Keratinocyte (primary cell): ENCODE measurements around the gene WASHC4. TPM values are rescaled to one million over a fixed set of nuclear protein-coding genes. Genes with fewer than 3 reads are reported as not detected.

ENCODE experiments used
- DNase-seq: peaks from one replicate; pipeline ENCODE4 v3.0.0-alpha.2; 2011; ENCODE audit warnings: low read depth, missing footprints, low spot score
- FAIRE-seq: peaks from 2 replicates; lab custom pipeline; 2011; peaks lifted over from hg19 to GRCh38; lab: Jason Lieb, UNC
- H2AFZ ChIP-seq: 2 replicates; pipeline ENCODE4 v1.6.0; 2012; ENCODE audit warnings: low read length, control low read depth, inconsistent platforms; ENCODE audit not compliant: control insufficient read depth
- H3K27ac ChIP-seq: 2 replicates; pipeline ENCODE4 v1.5.1; 2011; ENCODE audit warnings: low read length; ENCODE audit not compliant: control insufficient read depth, insufficient read depth
- H3K27me3 ChIP-seq: 3 replicates; pipeline ENCODE4 v1.6.0; 2011; ENCODE audit warnings: low read length; ENCODE audit not compliant: control insufficient read depth, insufficient read depth; ENCODE audit errors: extremely low read depth
- H3K36me3 ChIP-seq, 2 experiments: 2 replicates in 1 of 2; 3 replicates in 1 of 2; pipeline ENCODE4 v1.5.1; 2011; ENCODE audit warnings: low read length in 2 of 2, mild to moderate bottlenecking in 1 of 2; ENCODE audit not compliant: control insufficient read depth in 2 of 2, insufficient read depth in 2 of 2; ENCODE audit errors: extremely low read depth in 1 of 2
- H3K4me1 ChIP-seq: 3 replicates; pipeline ENCODE4 v1.5.1; 2011; ENCODE audit warnings: low read length; ENCODE audit not compliant: control insufficient read depth, insufficient read depth; ENCODE audit errors: extremely low read depth
- H3K4me2 ChIP-seq: 3 replicates; pipeline ENCODE4 v1.6.0; 2011; ENCODE audit warnings: low read depth, low read length; ENCODE audit not compliant: control insufficient read depth, insufficient read depth; ENCODE audit errors: extremely low read depth
- H3K4me3 ChIP-seq, 3 experiments: fragments of 200-600 bp in 1 of 3; sonication (generic) in 1 of 3; 2 replicates in 2 of 3; 3 replicates in 1 of 3; pipeline ENCODE4 v1.5.1; 2011 to 2016; ENCODE audit warnings: low read length in 3 of 3, mild to moderate bottlenecking in 3 of 3, control low read depth in 2 of 3, inconsistent platforms in 1 of 3, low read depth in 1 of 3, mixed read lengths in 1 of 3, mixed run types in 1 of 3, moderate library complexity in 1 of 3; ENCODE audit not compliant: control insufficient read depth in 2 of 3, insufficient read depth in 2 of 3; ENCODE audit errors: extremely low read depth in 1 of 3
- H3K79me2 ChIP-seq: 2 replicates; pipeline ENCODE4 v1.6.0; 2012; ENCODE audit warnings: low read length; ENCODE audit not compliant: control insufficient read depth, insufficient read depth
- H3K9ac ChIP-seq: 3 replicates; pipeline ENCODE4 v1.6.0; 2011; ENCODE audit warnings: low read length; ENCODE audit not compliant: control insufficient read depth, insufficient read depth; ENCODE audit errors: extremely low read depth
- H3K9me1 ChIP-seq: 3 replicates; pipeline ENCODE4 v1.6.0; 2011; ENCODE audit warnings: low read length; ENCODE audit not compliant: control insufficient read depth, insufficient read depth; ENCODE audit errors: extremely low read depth
- H3K9me3 ChIP-seq: 2 replicates; pipeline ENCODE4 v1.5.1; 2012; ENCODE audit warnings: low read depth, low read length; ENCODE audit not compliant: control insufficient read depth
- H4K20me1 ChIP-seq: 3 replicates; pipeline ENCODE4 v1.6.0; 2011; ENCODE audit warnings: low read length; ENCODE audit not compliant: control insufficient read depth, insufficient read depth; ENCODE audit errors: extremely low read depth
- EZH2 ChIP-seq: IDR thresholded peaks from one replicate; pipeline ENCODE4 v1.6.1; 2012; ENCODE audit warnings: inconsistent platforms, mild to moderate bottlenecking, low read length, moderate library complexity
- dilution Hi-C: fragments of 300-500 bp; cut with MboI; formaldehyde crosslinking; loops from one replicate; pipeline ENCODE4 v1.7.0; 2020; ENCODE audit warnings: low sequenced_read_pairs; ENCODE audit not compliant: extremely low pct_ligation_motif_present
- polyA plus RNA-seq, 5 experiments: library from polyadenylated mRNA; depleted of rRNA in 3 of 5; stranded (reverse) in 3 of 5; stranded (forward) in 1 of 5; unstranded in 1 of 5; fragments of >200 nt; gene quantifications; 1 replicate in 1 of 5; 2 replicates in 3 of 5; 3 replicates in 1 of 5; pipeline versions ENCODE4 v1.2.1 to v1.2.3, GENCODE V29; 2011 to 2012; ENCODE audit warnings: missing spikeins in 2 of 5, low read depth in 1 of 5, low replicate concordance in 1 of 5
- TF ChIP-seq, protein P1 (sequence below), 3 experiments: IDR thresholded peaks in 1 of 3; conservative IDR thresholded peaks in 1 of 3; optimal IDR thresholded peaks in 1 of 3; 2 replicates in 2 of 3; 3 replicates in 1 of 3; pipeline versions ENCODE3 to v1.5.1; 2011; ENCODE audit warnings: low read length in 3 of 3, mild to moderate bottlenecking in 3 of 3, moderate library complexity in 2 of 3, control low read depth in 1 of 3, inconsistent platforms in 1 of 3; ENCODE audit not compliant: insufficient read depth in 2 of 3; ENCODE audit errors: extremely low read depth in 1 of 3

WASHC4 gene
- polyA plus RNA-seq, 1 donor (not counting 4 experiments of a cell fraction or from before 2014, with no cell fraction given) = 58.1 TPM

DNA sequence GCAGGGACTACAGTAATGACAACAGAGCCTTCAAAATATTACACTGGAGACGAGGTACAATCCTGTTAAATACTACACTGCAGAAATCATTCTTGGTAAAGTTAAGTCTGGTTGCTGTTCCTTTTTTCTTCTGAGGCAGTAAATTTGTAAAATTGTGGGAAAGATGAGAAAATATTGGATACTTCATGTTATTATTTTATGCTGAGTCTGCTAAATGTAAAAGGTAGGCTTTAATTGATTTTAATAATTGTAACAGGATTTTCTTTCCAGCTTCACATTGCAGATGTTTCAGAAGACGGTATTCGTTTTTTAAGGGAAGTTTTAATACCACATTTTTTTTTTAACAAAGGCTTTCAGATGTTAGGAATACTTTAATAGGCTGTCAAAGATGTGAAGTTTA, 62.6 kb downstream of the WASHC4 start:
- H3K4me2 ChIP-seq = no peak overlapping the region
- H3K4me1 ChIP-seq = no peaks in the 10 kb centered on the region
- dilution Hi-C loops = no loop called here
- H3K4me3 ChIP-seq = no peak overlapping the region
- no peaks in the 10 kb centered on the region for H3K79me2 ChIP-seq
- TF ChIP-seq, protein P1, sequence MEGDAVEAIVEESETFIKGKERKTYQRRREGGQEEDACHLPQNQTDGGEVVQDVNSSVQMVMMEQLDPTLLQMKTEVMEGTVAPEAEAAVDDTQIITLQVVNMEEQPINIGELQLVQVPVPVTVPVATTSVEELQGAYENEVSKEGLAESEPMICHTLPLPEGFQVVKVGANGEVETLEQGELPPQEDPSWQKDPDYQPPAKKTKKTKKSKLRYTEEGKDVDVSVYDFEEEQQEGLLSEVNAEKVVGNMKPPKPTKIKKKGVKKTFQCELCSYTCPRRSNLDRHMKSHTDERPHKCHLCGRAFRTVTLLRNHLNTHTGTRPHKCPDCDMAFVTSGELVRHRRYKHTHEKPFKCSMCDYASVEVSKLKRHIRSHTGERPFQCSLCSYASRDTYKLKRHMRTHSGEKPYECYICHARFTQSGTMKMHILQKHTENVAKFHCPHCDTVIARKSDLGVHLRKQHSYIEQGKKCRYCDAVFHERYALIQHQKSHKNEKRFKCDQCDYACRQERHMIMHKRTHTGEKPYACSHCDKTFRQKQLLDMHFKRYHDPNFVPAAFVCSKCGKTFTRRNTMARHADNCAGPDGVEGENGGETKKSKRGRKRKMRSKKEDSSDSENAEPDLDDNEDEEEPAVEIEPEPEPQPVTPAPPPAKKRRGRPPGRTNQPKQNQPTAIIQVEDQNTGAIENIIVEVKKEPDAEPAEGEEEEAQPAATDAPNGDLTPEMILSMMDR (optimal IDR thresholded peaks at IDR 0.05 in 1 of 3, IDR thresholded peaks at IDR 0.05 in 1 of 3, conservative IDR thresholded peaks at IDR 0.05 in 1 of 3; ENCODE audit: extremely low read depth in 1 of 3, insufficient read depth in 2 of 3, low read length in 3 of 3) = no peak
- TF ChIP-seq EZH2 = no peak
- no peak overlapping the region for H2AFZ ChIP-seq
- no peaks in the 10 kb centered on the region for H3K9me3 ChIP-seq
- H3K27me3 ChIP-seq = no peaks in the 10 kb centered on the region
- no peak overlapping the region for H3K9ac ChIP-seq
- no peaks in the 10 kb centered on the region for H3K9me1 ChIP-seq
- no peak overlapping the region for H3K27ac ChIP-seq
- H3K36me3 ChIP-seq = peaks cover 10 to 12% of the 10 kb centered on the region in 2 experiments
- no peaks in the 10 kb centered on the region for H4K20me1 ChIP-seq
- FAIRE-seq (no peak), DNase-seq (no peak)

DNA sequence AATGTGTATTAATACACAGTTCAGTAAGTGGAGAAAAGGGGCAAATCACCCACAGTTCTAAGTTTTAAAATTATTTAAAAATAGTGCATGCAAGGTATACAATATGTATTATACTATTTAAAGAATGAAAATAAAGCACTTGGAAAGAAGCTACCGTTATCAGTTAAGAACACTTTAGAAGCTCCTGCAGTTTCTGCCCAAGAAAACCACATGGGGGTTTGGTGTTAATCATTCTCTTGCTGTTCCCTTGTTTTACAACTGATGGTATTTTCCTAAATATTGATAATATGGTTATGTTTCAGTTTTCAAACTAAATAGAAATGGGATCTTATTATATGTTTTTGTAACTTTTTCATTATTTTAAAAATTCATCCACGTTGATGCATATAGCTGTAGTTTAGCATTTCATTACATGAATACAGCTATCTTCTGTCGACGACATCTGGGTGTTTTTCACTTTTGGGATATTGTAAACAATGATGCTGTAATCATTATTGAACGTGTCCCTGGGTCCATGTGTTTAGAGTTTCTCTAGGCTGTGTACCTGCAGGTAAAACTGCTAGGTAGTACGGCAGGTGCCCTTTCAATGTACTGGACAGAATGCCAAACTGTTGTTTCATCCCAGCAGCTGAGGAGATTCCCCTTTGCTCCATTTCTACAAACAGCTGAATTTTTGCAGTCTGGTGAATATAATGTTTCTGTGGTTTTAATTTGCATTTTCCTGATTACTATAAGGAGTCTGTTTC, 64.3 kb downstream of the WASHC4 start:
- H2AFZ ChIP-seq = no peak overlapping the region
- TF ChIP-seq, protein P1 (optimal IDR thresholded peaks at IDR 0.05 in 1 of 3, IDR thresholded peaks at IDR 0.05 in 1 of 3, conservative IDR thresholded peaks at IDR 0.05 in 1 of 3; ENCODE audit: extremely low read depth in 1 of 3, insufficient read depth in 2 of 3, low read length in 3 of 3) = no peak
- no peaks in the 10 kb centered on the region for H3K4me1 ChIP-seq
- H3K27ac ChIP-seq = no peak overlapping the region
- H3K79me2 ChIP-seq = no peaks in the 10 kb centered on the region
- H4K20me1 ChIP-seq = no peaks in the 10 kb centered on the region
- H3K4me3 ChIP-seq = no peak overlapping the region
- H3K9me1 ChIP-seq = no peaks in the 10 kb centered on the region
- dilution Hi-C loops = no loop called here
- DNase-seq = no peak
- no peaks in the 10 kb centered on the region for H3K9me3 ChIP-seq
- no peak overlapping the region for H3K9ac ChIP-seq
- no peaks in the 10 kb centered on the region for H3K27me3 ChIP-seq
- no peak overlapping the region for H3K4me2 ChIP-seq
- H3K36me3 ChIP-seq = peaks cover 10% of the 10 kb centered on the region in 2 experiments
- no peak for FAIRE-seq
